GM13976 (cell line): ENCODE measurements around the gene IL15.
A peak's percentile ranks its signal among the peaks of the same experiment; 100 is the strongest.

Experiments used
- DNase-seq: peaks from one replicate; pipeline ENCODE4 v3.0.0; 2012; ENCODE audit warnings: low spot score
- in situ Hi-C: fragments of 300-500 bp; cut with MboI; formaldehyde crosslinking; loops from one replicate; pipeline ENCODE4 v1.12.0; 2022; ENCODE audit warnings: low sequenced_read_pairs, mixed read lengths, inconsistent platforms; ENCODE audit not compliant: unreplicated experiment
- TF ChIP-seq, protein P1 (sequence below): IDR thresholded peaks from 2 replicates; pipeline ENCODE4 v1.5.1; 2012; ENCODE audit warnings: borderline replicate concordance, mild to moderate bottlenecking; ENCODE audit not compliant: insufficient read depth; ENCODE audit errors: extremely low read depth, missing control alignments, control extremely low read depth

The IL15 gene

GRCh38 chr4:141692081-141692480 lies 55.7 kb downstream of the IL15 start:
- TF ChIP-seq, protein P1, sequence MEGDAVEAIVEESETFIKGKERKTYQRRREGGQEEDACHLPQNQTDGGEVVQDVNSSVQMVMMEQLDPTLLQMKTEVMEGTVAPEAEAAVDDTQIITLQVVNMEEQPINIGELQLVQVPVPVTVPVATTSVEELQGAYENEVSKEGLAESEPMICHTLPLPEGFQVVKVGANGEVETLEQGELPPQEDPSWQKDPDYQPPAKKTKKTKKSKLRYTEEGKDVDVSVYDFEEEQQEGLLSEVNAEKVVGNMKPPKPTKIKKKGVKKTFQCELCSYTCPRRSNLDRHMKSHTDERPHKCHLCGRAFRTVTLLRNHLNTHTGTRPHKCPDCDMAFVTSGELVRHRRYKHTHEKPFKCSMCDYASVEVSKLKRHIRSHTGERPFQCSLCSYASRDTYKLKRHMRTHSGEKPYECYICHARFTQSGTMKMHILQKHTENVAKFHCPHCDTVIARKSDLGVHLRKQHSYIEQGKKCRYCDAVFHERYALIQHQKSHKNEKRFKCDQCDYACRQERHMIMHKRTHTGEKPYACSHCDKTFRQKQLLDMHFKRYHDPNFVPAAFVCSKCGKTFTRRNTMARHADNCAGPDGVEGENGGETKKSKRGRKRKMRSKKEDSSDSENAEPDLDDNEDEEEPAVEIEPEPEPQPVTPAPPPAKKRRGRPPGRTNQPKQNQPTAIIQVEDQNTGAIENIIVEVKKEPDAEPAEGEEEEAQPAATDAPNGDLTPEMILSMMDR, result no peak
- in situ Hi-C loops, result no loop called here
- DNase-seq, result no peak

DNA sequence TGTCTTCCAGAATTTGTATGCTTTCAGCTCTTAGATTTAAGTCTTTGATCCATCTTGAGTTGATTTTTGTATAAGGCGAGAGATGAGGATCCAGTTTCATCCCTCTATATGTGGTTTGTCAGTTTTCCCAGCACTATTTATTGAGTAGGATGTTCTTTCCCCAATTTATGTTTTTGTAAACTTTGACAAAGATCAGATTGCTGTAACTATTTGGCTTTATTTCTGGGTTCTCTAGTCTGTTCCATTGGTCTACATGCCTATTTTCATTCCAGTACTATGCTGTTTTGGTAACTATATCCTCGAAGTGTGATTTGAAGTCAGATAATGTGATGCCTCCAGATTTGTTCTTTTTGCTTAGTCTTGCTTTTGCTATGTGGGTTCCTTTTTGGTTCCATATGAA lies 60.7 kb downstream of the IL15 start:
- DNase-seq, result no peak
- in situ Hi-C loops, result no loop called here
- TF ChIP-seq, protein P1, result no peak

- in situ Hi-C loops, result no loop called here
- DNase-seq, result no peak
- TF ChIP-seq, protein P1, result peak; percentile 10
Measured at GRCh38 chr4:141702472-141703182, 66.2 kb downstream of the IL15 start.

DNA sequence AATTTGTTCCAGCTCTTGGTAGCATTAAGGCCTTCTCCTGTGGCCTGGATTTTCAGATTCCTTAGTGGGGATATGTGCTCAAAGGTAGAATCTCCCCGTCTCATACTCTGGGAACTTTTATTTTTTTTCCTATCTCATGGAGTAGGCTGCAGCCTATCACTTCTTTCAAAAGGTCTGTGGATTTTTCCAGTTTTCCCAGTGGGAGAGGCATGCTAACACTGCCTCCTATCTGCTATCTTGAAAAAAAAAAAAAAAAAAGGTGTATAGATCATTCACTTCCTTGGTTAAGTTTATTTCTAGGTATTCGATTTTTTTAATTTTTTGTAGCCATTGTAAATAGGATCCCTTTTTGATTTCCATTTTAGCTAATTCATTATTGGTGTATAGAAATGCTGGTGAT lies 67.1 kb downstream of the IL15 start:
- in situ Hi-C loops, result no loop called here
- TF ChIP-seq, protein P1, result no peak
- DNase-seq, result no peak

DNA sequence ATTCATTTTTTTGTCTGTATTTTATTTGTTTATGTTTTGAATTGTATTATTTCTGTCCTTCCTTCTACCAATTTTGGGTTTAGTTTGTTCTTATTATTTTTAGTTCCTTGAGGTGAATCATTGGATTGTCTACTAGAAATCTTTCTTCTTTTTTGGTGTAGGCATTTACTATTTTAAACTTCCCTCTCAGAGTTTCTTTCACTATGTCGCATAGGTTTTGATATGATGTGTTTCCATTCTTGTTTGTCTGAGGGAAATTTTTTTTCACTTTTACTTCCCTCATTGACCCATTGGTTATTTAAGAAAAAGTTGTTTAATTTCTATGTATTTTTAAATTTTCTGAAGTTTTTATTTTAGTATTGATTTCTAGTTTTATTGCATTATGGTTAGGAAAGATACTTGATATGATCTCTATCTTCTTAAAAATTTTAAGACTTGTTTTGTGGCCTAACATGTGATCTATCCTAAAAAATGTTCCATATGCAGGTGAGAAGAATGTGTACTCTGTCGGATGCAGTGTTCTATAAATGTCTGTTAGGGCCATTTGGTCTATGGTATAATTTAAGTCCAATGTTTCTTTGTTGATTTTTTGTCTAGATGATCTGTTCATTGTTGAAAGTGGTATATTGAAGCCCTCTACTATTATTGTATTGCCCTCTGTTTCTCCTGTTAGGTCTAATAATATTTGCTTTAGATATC lies 68.8 kb downstream of the IL15 start:
- TF ChIP-seq, protein P1, result no peak
- in situ Hi-C loops, result no loop called here
- peak; percentile 53 for DNase-seq

- TF ChIP-seq, protein P1, result no peak
- in situ Hi-C loops, result no loop called here
Measured at GRCh38 chr4:141705747-141706377, 69.5 kb downstream of the IL15 start.

More at GRCh38 chr4:141705747-141706377, 69.5 kb downstream of the IL15 start:
- DNase-seq, result no peak
